MCF 10A (cell line): ENCODE results near the gene RAD9A. TPM values are rescaled to one million over a fixed set of nuclear protein-coding genes. Genes with fewer than 3 reads are reported as not detected.

Source experiments
- BruUV-seq: library from RNA; stranded (reverse); fragments of 400-500 nt; replicated peaks from 2 replicates; lab custom pipeline; 2021; lab: Mats Ljungman, UMichigan
- CTCF ChIA-PET: fragments of 300-600 bp; sonication (Branson Sonifier 250); formaldehyde crosslinking; extraction: SDS; loops from one replicate; lab custom pipeline; 2021; ENCODE audit warnings: antibody characterized with exemption, inconsistent platforms; lab: Yijun Ruan, JAX
- POLR2A ChIA-PET: fragments of 300-600, 350-650 bp; sonication (Branson Sonifier 250); formaldehyde crosslinking; extraction: SDS; loops from one replicate; lab custom pipeline; 2020; ENCODE audit warnings: antibody characterized with exemption, inconsistent platforms; lab: Yijun Ruan, JAX
- DNase-seq: peaks from one replicate; pipeline ENCODE4 v3.0.0-alpha.2; 2018; ENCODE audit not compliant: unreplicated experiment
- H3K27ac Mint-ChIP-seq: one replicate; pipeline ENCODE4 v1.8.0; 2022; ENCODE audit warnings: mild to moderate bottlenecking, low read depth, mixed read lengths; ENCODE audit not compliant: unreplicated experiment
- H3K27me3 Mint-ChIP-seq: one replicate; pipeline ENCODE4 v1.8.0; 2022; ENCODE audit warnings: mixed read lengths; ENCODE audit not compliant: insufficient read depth, unreplicated experiment
- H3K36me3 Mint-ChIP-seq: one replicate; pipeline ENCODE4 v1.8.0; 2022; ENCODE audit warnings: mild to moderate bottlenecking, moderate library complexity, mixed read lengths; ENCODE audit not compliant: insufficient read depth, unreplicated experiment
- H3K4me1 Mint-ChIP-seq: one replicate; pipeline ENCODE4 v1.8.0; 2022; ENCODE audit warnings: mixed read lengths; ENCODE audit not compliant: insufficient read depth, unreplicated experiment
- H3K4me3 Mint-ChIP-seq: one replicate; pipeline ENCODE4 v1.8.0; 2022; ENCODE audit warnings: mild to moderate bottlenecking, moderate library complexity, mixed read lengths; ENCODE audit not compliant: unreplicated experiment
- H3K9me3 Mint-ChIP-seq: one replicate; pipeline ENCODE4 v1.8.0; 2022; ENCODE audit warnings: mixed read lengths; ENCODE audit not compliant: unreplicated experiment
- intact Hi-C: fragments of 100-400 bp; cut with micrococcal nuclease; formaldehyde crosslinking; loops from 2 replicates; pipeline ENCODE4 v1.14.1; 2022
- total RNA-seq: library from RNA; stranded (reverse); gene quantifications from 2 replicates; pipeline ENCODE4 v1.2.3, GENCODE V29; 2022
- TF ChIP-seq, protein P1 (sequence below): fragments of 200-600 bp; IDR thresholded peaks from one replicate; pipeline ENCODE4 v1.8.0; 2022; ENCODE audit warnings: antibody characterized with exemption, mild to moderate bottlenecking; ENCODE audit not compliant: unreplicated experiment

Gene RAD9A
- total RNA-seq, 1 experiment from 2014 or later: 9.9 TPM

DNA sequence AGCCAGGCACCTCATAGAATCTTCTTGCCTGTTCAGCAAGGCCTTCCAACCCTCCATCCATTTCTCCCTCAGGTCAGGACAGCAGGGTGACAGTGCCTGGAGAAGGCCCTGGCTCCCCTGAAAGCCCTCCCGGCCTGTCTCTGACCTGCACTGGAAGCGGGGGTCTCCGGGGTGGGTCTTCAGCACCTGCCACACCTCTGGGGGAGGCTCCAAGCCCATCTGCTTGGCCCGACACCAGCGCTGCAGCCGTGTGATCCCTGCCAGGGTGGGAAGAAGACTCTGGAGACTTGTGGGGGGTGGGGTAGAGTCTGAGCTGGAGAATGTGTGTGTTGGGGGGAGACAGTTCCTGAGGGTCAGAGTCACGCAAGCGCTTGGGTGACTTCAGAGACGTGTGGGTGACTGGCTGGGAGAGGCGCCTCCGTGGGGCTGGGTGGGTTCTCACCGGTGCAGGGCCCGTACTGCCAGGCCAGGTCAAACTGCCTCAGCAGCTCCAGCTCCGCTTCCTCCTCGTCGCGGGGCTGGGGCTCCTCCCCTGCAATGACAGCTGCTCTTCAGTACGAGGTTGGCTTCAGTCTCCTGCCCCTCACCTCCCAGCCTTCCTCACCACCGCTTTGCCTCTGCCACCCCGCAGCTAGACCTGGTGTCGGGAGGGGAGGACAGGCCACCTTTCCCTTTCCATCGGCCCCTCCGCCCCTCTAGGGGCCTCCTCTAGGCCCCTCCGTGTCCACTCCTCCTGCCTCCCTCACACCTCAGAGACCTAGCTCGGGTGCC, 39.1 kb upstream of the RAD9A start:
- Mint-ChIP-seq H3K27me3 (no peaks in the 10 kb centered on the region), H3K9me3 (no peaks in the 10 kb centered on the region), H3K36me3 (peaks cover 12% of the 10 kb centered on the region), H3K27ac (peak overlapping the region; percentile 91), H3K4me1 (peaks cover 58% of the 10 kb centered on the region), H3K4me3 (peak overlapping the region; percentile 85)
- intact Hi-C loops: loop anchor here (1.0 kb wide), 1 partner anchor 154 kb away; no protein-coding TSS in a partner anchor
- DNase-seq: no peak
- TF ChIP-seq, protein P1, sequence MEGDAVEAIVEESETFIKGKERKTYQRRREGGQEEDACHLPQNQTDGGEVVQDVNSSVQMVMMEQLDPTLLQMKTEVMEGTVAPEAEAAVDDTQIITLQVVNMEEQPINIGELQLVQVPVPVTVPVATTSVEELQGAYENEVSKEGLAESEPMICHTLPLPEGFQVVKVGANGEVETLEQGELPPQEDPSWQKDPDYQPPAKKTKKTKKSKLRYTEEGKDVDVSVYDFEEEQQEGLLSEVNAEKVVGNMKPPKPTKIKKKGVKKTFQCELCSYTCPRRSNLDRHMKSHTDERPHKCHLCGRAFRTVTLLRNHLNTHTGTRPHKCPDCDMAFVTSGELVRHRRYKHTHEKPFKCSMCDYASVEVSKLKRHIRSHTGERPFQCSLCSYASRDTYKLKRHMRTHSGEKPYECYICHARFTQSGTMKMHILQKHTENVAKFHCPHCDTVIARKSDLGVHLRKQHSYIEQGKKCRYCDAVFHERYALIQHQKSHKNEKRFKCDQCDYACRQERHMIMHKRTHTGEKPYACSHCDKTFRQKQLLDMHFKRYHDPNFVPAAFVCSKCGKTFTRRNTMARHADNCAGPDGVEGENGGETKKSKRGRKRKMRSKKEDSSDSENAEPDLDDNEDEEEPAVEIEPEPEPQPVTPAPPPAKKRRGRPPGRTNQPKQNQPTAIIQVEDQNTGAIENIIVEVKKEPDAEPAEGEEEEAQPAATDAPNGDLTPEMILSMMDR: no peak
- BruUV-seq: TSS peak; percentile 71
- POLR2A ChIA-PET: interaction anchor here (0.6 to 9.3 kb wide), 20 partner anchors 8 to 299 kb away, joined by 3 to 144 read pairs (median 10); partner anchors contain the start of genes ANKRD13D, CLCF1, PPP1CA and RAD9A
- CTCF ChIA-PET: interaction anchor here (0.7 to 18.6 kb wide), 9 partner anchors 10 to 659 kb away, joined by 3 to 659 read pairs (median 4); partner anchors contain the start of gene CLCF1

DNA sequence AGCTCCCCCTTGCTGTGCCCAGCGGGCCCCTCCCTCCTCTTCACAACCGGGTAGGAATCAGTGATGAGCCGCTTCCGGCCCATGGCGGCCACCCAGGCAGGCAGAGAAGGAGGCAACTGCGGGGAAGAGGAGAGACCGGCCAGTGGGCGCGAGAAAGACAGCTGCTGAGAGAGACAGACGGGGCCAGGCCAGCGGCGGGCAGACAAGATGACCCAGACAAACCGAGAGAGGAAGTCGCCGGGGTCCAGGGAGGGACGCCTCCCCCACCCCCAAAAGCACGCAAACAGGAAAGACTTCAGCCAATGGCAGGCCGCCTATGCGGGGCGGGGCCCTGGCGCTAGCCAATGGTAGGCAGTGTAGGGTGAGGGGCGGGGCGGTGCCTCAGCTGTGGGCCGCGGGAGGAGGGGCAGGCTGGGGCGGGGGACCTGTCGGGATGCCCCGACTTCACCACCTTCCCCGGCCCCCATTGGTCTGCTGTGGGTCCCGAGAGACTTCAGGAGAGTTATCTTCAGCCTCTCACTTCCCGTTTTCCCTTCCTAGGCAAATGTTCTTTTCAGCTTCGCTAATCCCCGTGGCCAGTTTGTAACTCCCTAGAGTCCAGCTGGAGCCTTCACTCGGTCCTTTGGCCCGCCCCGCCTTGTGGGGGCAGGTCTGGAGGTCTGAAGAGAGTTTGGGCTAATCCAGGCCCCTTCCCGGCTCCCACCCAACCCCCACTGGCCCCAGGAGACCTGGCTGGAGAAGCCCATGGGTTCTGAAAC, 38.3 kb upstream of the RAD9A start, which contains the start of gene POLD4:
TSS of gene POLD4 (minus strand) at position 230 of the 758 bp plus-strand sequence. CDS start at position 83, 147 bp downstream.
- Mint-ChIP-seq H3K9me3 (no peaks in the 10 kb centered on the region), H3K4me3 (peak within 1 kb of the TSS; percentile 85), H3K27ac (peak within 1 kb of the TSS; percentile 91), H3K4me1 (peaks cover 58% of the 10 kb centered on the region), H3K36me3 (peaks cover 17% of the 10 kb centered on the region), H3K27me3 (no peaks in the 10 kb centered on the region)
- ChIA-PET CTCF (interaction anchor here (0.6 to 18.6 kb wide), 7 partner anchors 8 to 101 kb away, joined by 3 to 659 read pairs (median 5); partner anchors contain the start of gene CLCF1), POLR2A (interaction anchor here (0.6 to 9.3 kb wide), 22 partner anchors 8 to 666 kb away, joined by 3 to 144 read pairs (median 6); partner anchors contain the start of genes CLCF1, PPP1CA, RAD9A and SSH3)
- intact Hi-C loops: loop anchor here (1.0 kb wide), 1 partner anchor 153 kb away; no protein-coding TSS in a partner anchor
- peak; percentile 92 for DNase-seq
- TF ChIP-seq, protein P1: no peak
- no TSS peak for BruUV-seq

DNA sequence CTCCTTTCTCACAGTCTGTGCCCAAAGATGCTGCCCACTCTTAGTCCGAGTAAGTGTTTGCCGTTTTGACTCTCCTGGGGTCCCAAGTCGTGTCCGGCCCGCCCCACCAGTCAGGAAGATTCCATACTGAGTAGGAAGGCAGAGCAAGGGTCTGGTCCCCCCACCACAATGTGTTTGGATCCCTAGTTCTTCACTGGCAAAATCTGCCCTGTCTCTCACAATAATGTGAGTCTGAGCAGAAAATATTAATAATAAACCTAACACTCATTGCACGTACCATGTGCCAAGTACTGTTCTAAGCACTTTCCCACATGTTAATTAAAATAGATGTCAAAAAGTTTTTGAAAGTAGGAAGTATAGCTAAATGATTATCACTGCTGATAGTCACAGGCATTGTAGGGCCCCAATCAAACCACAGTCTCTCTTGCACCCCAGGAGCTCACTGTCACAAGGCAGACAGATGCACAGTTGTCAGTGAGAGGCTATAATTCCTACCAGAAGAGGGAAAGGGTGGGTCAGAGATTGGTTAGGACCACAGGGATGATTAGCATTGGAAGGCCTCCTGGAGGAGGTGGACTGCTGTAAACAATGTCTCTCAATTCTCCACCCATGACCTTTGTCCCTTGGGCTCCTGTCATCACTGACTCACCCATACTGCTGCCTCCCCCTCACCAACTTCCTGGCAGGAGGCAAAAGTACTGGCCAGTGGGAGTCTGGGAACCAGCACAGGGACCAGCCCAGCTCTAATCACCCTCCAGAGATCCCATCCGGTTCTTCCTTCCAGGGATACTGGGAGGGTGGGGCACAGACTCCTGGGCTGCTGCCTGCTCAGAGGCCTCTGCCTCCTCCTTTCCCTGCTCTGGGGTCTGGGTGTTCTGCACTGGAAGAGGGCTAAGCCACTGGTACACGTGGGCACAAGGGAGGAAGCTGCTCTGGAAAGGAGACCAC, 37.4 kb upstream of the RAD9A start:
- Mint-ChIP-seq H3K36me3 (peaks cover 12% of the 10 kb centered on the region), H3K4me1 (peaks cover 52% of the 10 kb centered on the region), H3K27me3 (no peaks in the 10 kb centered on the region), H3K4me3 (peak overlapping the region; percentile 85), H3K27ac (peak overlapping the region; percentile 91), H3K9me3 (no peaks in the 10 kb centered on the region)
- ChIA-PET CTCF (interaction anchor here (0.6 to 18.6 kb wide), 8 partner anchors 9 to 736 kb away, joined by 3 to 659 read pairs (median 4); partner anchors contain the start of gene CLCF1), POLR2A (interaction anchor here (0.6 to 9.3 kb wide), 16 partner anchors 8 to 666 kb away, joined by 3 to 144 read pairs (median 11); partner anchors contain the start of genes CLCF1, PPP1CA and RAD9A)
- BruUV-seq: TSS peak; percentile 92
- peak; percentile 96 for DNase-seq
- intact Hi-C loops: no loop called here
- TF ChIP-seq, protein P1: no peak
